ENCODE results near the gene CRYBB1.

DNA sequence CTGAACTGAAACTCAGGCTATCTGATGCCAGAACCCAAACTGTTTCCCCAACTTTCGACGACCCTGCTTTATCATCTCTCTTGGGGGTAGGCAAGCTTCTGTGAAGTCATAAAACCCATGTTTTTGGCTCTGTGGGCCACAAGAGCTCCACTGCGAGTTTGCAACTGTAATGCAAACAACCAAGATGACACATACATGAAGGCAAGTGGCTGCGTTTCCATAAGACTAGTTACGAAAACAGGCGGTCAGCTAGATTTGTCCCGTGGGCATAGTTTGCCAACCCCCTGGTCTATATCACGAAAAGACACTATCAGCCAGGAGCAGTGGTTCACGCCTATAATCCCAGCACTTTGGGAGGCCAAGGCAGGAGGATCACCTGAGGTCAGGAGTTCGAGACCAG is 65.4 kb downstream of the CRYBB1 start:
- no peak for TF ChIP-seq EZH2 (IDR thresholded peaks at IDR 0.05)
- no peak for TF ChIP-seq POLR2AphosphoS5 (IDR thresholded peaks at IDR 0.05; ENCODE audit: borderline replicate concordance, low read depth, low read length)
